GM12864 (cell line): Measurements from ENCODE around the gene ALPL.

Experiments used
- DNase-seq: peaks from one replicate; pipeline ENCODE4 v3.0.0-alpha.2; 2011; ENCODE audit warnings: low read depth
- H3K4me3 ChIP-seq: 2 replicates; pipeline ENCODE4 v1.5.1; 2011; ENCODE audit warnings: mild to moderate bottlenecking, low read depth, low read length, control low read depth
- CTCF ChIP-seq: IDR thresholded peaks from 2 replicates; pipeline ENCODE4 v1.5.1; 2011; ENCODE audit warnings: low read depth, mild to moderate bottlenecking, moderate library complexity, low read length, control low read depth, inconsistent platforms; ENCODE audit errors: missing control alignments

ALPL gene

DNA sequence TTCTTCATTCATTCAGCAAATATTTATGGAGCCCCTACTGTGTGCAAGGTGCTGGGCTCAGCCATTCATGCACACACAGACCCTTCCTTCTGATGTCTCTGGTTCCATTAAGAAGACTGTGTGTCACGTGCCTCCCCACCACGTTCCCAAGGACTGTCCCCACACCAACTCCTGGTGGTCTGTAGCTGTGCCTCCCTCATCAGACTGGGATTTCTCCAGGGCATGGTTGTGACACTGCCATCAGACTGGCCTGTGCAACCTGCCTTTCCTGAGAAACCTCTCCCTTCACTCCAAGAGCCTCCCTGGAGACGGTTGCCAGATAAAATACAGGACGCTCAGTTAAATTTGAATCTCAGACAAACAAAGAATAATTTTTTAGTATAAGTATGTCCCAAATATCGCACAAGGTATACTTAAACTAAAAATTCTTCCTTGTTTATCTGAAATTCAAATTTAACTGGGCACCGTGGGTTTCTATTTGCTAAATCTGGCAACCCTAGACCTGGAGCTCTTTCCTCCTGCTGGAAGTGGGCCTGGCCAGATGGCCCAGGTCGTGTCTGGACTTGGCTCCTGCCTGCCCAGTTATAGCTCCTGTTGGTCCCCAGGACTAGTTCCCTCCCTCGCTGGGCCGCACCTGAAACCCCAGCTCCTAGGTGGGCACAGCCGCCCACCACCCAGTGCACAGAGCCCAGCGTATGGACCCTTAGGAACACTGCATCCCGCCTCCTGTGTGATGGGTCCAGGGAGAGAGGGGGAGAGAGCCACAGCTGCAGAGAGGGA is 83.1 kb downstream of the ALPL start:
- TF ChIP-seq CTCF: no peak
- DNase-seq: no peak
- no peak overlapping the region for H3K4me3 ChIP-seq

DNA sequence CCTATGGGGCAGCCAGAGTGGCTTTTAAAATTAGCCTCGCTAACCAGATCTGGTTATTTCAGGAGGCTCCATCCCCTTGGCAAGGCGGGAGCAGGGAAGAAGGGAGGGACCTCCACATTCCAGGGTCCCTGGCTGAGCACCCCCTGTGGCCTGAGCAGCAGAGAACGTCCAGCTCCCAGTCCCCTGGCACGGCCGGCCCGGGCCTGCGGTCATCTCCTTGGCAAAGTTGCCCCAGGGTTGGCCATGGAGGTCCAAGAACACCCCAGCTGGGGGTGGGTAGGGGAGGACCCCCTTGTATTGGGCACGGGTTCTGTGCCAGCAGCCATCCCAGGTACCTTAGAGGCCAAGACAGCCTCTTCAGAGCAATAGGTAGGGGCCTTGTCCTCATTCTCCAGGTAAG is 84.0 kb downstream of the ALPL start:
- no peak for DNase-seq
- no peak for TF ChIP-seq CTCF
- no peak overlapping the region for H3K4me3 ChIP-seq

GRCh38 chr1:21594501-21594900 is 85.3 kb downstream of the ALPL start:
- DNase-seq: no peak
- H3K4me3 ChIP-seq: no peak overlapping the region
- no peak for TF ChIP-seq CTCF

DNA sequence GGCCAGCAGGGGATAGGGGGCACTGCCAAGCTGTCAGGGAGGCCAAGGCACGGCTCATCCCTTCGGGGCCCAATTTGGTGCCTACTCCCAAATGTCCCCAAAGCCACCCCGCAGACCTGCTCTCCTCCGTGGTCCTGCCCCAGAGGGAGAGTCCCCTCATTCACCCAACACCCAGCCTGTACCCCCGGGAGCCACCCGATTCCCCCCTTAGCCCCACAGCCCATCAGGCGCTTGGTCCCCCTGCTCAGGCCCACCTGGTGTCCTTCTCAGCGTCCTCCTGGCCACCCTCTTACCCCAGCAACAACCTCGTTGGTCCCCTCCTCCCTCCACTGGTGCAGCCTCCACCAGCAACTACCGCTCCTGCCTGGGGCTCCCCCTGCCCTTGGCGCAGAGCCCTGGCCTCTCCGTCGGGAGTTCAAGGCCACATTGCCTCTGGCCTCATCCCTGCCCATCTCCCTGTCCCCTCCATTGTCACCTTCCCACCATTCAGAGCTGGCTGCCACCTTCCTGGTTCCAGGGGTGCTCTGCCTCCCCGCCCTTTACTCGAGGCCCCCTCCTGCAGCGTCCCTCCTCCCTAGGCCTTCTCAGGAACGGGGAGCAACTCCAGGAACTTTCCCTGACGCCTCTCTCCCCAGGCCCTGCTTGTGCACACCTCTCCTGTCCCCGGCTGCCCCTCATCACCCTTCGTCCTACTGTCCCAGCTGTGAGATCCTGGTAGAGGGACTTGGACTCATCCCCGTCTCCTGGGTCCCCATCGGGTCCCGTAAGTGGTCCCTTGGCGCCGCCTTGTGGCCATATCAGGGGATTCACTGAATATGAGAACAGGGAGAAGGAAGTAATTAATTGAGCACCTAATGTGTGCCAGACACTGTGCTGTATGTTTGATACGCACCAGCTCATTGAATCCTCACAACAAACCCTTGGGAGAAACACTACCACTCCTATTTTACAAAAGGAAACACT is 86.0 kb downstream of the ALPL start:
- peak; percentile 10 for DNase-seq
- peak; percentile 80 for TF ChIP-seq CTCF
- H3K4me3 ChIP-seq: no peak overlapping the region

- TF ChIP-seq CTCF: no peak
- no peak for DNase-seq
- H3K4me3 ChIP-seq: no peak overlapping the region
Measured at GRCh38 chr1:21596174-21596573, 87.0 kb downstream of the ALPL start.

DNA sequence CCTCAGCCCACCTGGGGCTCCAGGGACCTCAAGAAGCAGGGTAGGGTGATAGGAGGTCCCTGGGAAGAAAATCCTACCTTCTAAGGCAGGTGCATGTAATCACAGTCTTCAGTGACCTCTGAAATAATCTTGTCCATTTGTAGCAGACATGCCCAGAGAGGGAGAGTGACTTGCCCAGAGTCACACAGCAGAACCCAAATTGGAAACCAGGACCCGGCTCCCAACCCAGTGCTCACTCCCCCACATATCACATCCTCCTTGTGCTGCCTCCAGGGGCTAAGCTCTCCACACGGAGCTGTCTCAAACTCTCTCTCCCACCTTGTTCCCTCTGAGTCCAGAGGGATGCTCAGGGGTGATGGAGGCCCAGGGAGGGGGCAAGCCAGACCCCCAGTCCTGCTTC is 87.4 kb downstream of the ALPL start:
- no peak for TF ChIP-seq CTCF
- DNase-seq: no peak

More for the DNA sequence above, 87.4 kb downstream of the ALPL start:
- H3K4me3 ChIP-seq: no peak overlapping the region
